ENCODE data around the gene RPS10. TPM values are rescaled to one million over a fixed set of nuclear protein-coding genes. Genes with fewer than 3 reads are reported as not detected.

RPS10 gene
- total RNA-seq = 2,671 TPM

DNA sequence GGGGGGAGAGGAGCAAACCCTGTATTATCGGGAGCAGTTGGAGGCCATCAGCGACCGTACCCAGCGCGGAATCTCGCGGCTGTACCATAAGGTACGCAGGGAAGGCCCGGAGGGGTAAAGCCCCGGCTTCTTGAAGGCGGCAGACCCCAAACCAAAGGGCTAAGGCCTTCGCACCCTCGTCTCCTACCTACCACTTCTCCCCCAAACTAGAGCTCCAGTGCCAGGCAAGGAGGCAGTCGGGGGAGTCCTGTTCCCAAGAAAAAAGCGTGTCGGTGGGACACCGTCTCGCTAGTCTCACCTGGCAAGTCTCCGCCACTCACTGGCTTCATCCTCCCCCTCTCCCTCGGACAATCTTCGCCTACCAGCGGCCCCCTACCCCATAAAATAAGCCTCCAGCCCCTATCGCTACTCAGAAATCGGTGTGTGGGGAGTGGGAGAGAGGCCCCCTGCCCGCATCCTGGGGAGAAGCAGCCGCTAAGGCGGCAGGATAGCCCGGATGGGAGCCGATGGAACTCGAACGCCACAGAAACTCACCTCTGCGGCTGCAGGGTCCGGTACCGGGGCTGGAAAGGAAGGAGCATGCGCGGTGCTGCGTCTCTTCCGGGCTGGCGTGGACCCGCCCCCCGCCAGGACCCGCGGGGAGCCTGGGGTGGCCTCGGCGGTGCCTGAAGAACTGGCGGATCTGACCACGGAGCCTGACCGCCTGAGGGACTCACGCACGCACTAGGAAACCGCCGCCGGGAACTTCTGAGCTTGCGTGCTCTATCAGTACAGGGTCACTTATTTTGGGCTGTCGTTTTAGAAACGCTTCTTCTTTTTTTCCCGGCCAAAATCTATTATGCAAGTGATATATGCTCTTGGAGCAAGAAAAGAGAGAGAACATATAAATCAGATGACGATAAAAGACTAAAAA lies at the start of gene RPS10:
RPS10 (minus strand) TSS at position 572 of the 913 bp plus-strand sequence. CDS start 848 bp downstream, outside the sequence.
- H3K36me3 ChIP-seq = peaks cover 8 to 42% of the 10 kb centered on the region in 2 donors
- TF ChIP-seq, protein P1, sequence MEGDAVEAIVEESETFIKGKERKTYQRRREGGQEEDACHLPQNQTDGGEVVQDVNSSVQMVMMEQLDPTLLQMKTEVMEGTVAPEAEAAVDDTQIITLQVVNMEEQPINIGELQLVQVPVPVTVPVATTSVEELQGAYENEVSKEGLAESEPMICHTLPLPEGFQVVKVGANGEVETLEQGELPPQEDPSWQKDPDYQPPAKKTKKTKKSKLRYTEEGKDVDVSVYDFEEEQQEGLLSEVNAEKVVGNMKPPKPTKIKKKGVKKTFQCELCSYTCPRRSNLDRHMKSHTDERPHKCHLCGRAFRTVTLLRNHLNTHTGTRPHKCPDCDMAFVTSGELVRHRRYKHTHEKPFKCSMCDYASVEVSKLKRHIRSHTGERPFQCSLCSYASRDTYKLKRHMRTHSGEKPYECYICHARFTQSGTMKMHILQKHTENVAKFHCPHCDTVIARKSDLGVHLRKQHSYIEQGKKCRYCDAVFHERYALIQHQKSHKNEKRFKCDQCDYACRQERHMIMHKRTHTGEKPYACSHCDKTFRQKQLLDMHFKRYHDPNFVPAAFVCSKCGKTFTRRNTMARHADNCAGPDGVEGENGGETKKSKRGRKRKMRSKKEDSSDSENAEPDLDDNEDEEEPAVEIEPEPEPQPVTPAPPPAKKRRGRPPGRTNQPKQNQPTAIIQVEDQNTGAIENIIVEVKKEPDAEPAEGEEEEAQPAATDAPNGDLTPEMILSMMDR (IDR thresholded peaks at IDR 0.05) = peak in 1 of 3 experiments; percentile 20
- TF ChIP-seq POLR2AphosphoS5 (IDR thresholded peaks at IDR 0.05; ENCODE audit: insufficient read depth in 1 of 2, low read depth in 1 of 2) (peak; percentile 92 to 94), POLR2A (IDR thresholded peaks at IDR 0.05) (peak in 1 of 2 donors; percentile 48)
- peak within 1 kb of the TSS; percentile 85 for H3K27ac ChIP-seq
- intact Hi-C loops (cut with DNase I) = no loop called here
- DNase-seq (ENCODE audit: extremely low spot score in 2 of 2) = peak in 1 of 2 donors; percentile 89
- H3K27me3 ChIP-seq = no peaks in the 10 kb centered on the region
- no peaks in the 10 kb centered on the region for H3K9me3 ChIP-seq
- peaks cover 38% of the 10 kb centered on the region for H3K4me1 ChIP-seq
- H3K4me3 ChIP-seq = peak within 1 kb of the TSS; percentile 64 to 90

DNA sequence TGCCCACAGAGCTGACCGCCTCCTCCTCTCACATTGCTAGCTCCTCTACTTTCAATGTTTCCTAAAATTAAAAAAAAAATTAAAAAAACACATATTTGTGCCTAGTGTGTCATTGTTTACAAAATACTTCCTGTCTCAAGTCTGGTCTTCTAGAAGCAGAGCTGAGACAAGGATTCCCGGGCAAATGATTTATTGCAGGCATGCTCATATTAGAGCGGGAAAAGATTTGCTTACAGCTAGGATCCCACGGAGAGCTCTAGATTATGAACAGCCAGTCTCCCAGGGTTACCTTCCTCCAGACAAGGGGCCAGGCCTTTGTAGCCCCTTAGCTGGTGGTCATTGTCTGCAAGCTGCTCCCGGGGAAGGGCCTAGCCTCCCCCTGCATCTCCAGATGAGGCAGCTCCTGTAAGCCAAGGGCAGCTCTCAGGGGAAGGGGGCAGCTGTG lies 49.4 kb upstream of the RPS10 start:
- no peak for DNase-seq (ENCODE audit: extremely low spot score in 2 of 2)
- TF ChIP-seq, protein P1 (IDR thresholded peaks at IDR 0.05) = no peak
- TF ChIP-seq POLR2AphosphoS5 (IDR thresholded peaks at IDR 0.05; ENCODE audit: insufficient read depth in 1 of 2, low read depth in 1 of 2) (no peak), POLR2A (IDR thresholded peaks at IDR 0.05) (no peak)
- Histone ChIP-seq H3K27me3 (no peaks in the 10 kb centered on the region), H3K27ac (no peak overlapping the region), H3K4me3 (no peak overlapping the region), H3K36me3 (no peaks in the 10 kb centered on the region), H3K4me1 (no peaks in the 10 kb centered on the region), H3K9me3 (no peaks in the 10 kb centered on the region)
- intact Hi-C loops (cut with DNase I) = no loop called here

DNA sequence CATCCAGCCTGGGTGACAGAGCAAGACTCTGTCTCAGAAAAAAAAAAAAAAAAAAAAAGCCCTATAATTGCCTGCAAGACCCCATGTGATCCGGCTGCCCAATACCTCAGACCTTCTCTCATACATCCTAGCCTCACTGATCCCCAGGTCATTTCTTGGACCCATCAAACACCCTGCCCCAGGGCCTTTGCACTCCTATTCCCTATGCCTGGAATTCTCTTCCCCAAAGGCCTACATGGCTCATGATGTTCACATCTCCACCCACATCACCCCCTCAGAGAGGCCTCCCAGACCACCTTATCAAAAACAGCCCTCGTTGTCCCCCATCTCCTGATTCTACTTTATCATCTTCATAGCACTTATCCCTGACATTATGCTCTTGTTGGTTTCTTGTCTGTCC lies 48.9 kb upstream of the RPS10 start:
- Histone ChIP-seq H3K36me3 (no peaks in the 10 kb centered on the region), H3K9me3 (no peaks in the 10 kb centered on the region), H3K4me1 (no peaks in the 10 kb centered on the region), H3K27me3 (no peaks in the 10 kb centered on the region), H3K27ac (no peak overlapping the region), H3K4me3 (no peak overlapping the region)
- intact Hi-C loops (cut with DNase I) = no loop called here
- DNase-seq (ENCODE audit: extremely low spot score in 2 of 2) = no peak
- no peak for TF ChIP-seq POLR2A (IDR thresholded peaks at IDR 0.05)
- TF ChIP-seq POLR2AphosphoS5 (IDR thresholded peaks at IDR 0.05; ENCODE audit: insufficient read depth in 1 of 2, low read depth in 1 of 2) = no peak
- TF ChIP-seq, protein P1 (IDR thresholded peaks at IDR 0.05) = no peak

DNA sequence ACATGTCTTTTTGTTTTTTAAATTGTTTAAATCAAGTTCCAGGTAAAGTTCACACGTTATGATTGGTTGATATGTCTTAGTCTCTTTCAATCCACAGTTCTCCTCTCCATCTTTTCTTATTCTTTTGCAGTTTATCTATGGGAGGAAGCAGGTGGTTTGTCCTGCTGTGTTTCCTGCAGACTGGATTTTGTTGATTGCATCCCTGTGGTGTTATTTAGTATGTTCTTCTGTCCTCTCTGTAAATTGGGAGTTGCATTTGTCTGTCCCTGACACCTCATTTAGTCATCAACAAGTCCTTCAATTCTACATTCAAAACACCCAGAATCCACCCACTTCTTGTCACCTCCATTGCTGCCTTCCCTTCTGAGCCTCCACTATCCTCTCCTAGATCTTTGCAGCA lies 48.1 kb upstream of the RPS10 start:
- DNase-seq (ENCODE audit: extremely low spot score in 2 of 2) = no peak
- Histone ChIP-seq H3K4me3 (no peak overlapping the region), H3K27me3 (no peaks in the 10 kb centered on the region), H3K9me3 (no peaks in the 10 kb centered on the region), H3K27ac (no peak overlapping the region), H3K4me1 (no peaks in the 10 kb centered on the region), H3K36me3 (no peaks in the 10 kb centered on the region)
- TF ChIP-seq, protein P1 (IDR thresholded peaks at IDR 0.05) = no peak
- TF ChIP-seq POLR2AphosphoS5 (IDR thresholded peaks at IDR 0.05; ENCODE audit: insufficient read depth in 1 of 2, low read depth in 1 of 2) = no peak
- TF ChIP-seq POLR2A (IDR thresholded peaks at IDR 0.05) = no peak
- intact Hi-C loops (cut with DNase I) = no loop called here

DNA sequence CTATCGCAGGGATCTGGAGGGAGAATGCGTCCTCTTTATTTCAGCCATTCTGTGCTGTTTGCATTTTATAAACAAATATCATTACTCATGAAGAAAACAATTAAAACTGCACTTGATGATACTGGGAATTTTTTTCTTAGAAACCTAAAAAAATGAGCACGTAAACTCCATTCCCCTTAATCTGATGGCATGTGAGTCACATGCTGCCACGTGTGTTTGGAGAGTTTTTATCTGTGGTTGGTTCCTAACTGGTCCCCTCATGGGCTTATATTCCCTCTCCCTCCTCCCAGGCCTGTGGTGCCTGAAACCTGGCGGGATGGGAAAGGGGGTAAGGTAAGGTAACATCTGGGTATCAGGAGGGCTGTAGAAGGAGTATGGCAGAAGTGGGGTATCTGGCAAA lies 46.6 kb upstream of the RPS10 start:
- Histone ChIP-seq H3K4me1 (no peaks in the 10 kb centered on the region), H3K4me3 (no peak overlapping the region), H3K27me3 (no peaks in the 10 kb centered on the region), H3K36me3 (no peaks in the 10 kb centered on the region), H3K27ac (no peak overlapping the region), H3K9me3 (no peaks in the 10 kb centered on the region)
- TF ChIP-seq, protein P1 (IDR thresholded peaks at IDR 0.05) = no peak
- TF ChIP-seq POLR2AphosphoS5 (IDR thresholded peaks at IDR 0.05; ENCODE audit: insufficient read depth in 1 of 2, low read depth in 1 of 2) = no peak
- no peak for TF ChIP-seq POLR2A (IDR thresholded peaks at IDR 0.05)
- DNase-seq (ENCODE audit: extremely low spot score in 2 of 2) = no peak
- intact Hi-C loops (cut with DNase I) = no loop called here

Data from vagina (tissue), 2 donors.